PFSK-1 (cell line): Measurements from ENCODE around the gene BRIP1.

Experiments
- POLR2AphosphoS5 ChIP-seq: IDR thresholded peaks from 2 replicates; pipeline ENCODE4 v1.6.1; 2012; ENCODE audit warnings: low read depth, mild to moderate bottlenecking, control low read depth, low read length, moderate library complexity
- REST ChIP-seq, 2 experiments: IDR thresholded peaks; 2 replicates each; pipeline versions ENCODE4 v1.6.1 to v1.8.0; 2011 to 2012; ENCODE audit warnings: low read depth in 2 of 2, low read length in 2 of 2, control low read depth in 1 of 2, inconsistent platforms in 1 of 2, mild to moderate bottlenecking in 1 of 2, moderate library complexity in 1 of 2; ENCODE audit not compliant: insufficient read depth in 1 of 2
- SIN3A ChIP-seq: IDR thresholded peaks from 2 replicates; pipeline ENCODE4 v1.6.1; 2012; ENCODE audit warnings: mild to moderate bottlenecking, low read length, moderate library complexity, borderline replicate concordance; ENCODE audit not compliant: insufficient read depth
- TAF1 ChIP-seq: IDR thresholded peaks from 2 replicates; pipeline ENCODE4 v1.6.1; 2012; ENCODE audit warnings: low read length, control low read depth, borderline replicate concordance; ENCODE audit not compliant: insufficient read depth

- TF ChIP-seq POLR2AphosphoS5 (no peak), SIN3A (no peak), REST (IDR thresholded peaks at IDR 0.05; ENCODE audit: insufficient read depth in 1 of 2, low read depth in 2 of 2, low read length in 2 of 2) (no peak), TAF1 (no peak)
These were observed 162.0 kb downstream of the BRIP1 start for GRCh38 chr17:61701334-61701733.
